Limb (tissue), 2 donors: ENCODE data around the gene CC2D2B.
"Not testable (repeated sequence)": the region's sequence is repeated elsewhere in the genome, so short reads cannot be mapped to it uniquely, and the experiment has no call there.

ENCODE experiments used
- DNase-seq, 2 donors: peaks; one replicate each; pipeline ENCODE4 v3.0.0-alpha.2; 2016; ENCODE audit errors: extremely low spot score in 2 of 2

Gene CC2D2B

DNA sequence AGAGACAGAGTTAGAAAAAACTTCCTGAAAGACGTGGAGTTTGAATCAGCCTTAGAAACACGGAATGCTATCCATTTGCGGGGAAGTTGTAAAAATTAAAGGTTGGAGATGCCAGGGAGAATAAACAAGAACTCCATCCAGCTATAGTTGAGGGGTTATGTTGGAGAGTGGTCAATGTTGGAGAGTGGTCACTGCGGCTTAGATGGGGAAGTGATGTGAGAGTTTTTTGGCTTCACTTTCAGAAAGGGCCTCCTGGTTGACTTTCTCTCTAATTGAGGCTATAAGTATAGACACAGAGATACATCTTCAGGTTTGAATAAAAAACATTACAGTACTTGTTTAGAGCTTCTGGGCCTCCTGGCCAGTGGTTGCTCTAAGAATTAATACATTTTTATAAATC is 675 bp downstream of the CC2D2B start:
- DNase-seq: no peak

DNA sequence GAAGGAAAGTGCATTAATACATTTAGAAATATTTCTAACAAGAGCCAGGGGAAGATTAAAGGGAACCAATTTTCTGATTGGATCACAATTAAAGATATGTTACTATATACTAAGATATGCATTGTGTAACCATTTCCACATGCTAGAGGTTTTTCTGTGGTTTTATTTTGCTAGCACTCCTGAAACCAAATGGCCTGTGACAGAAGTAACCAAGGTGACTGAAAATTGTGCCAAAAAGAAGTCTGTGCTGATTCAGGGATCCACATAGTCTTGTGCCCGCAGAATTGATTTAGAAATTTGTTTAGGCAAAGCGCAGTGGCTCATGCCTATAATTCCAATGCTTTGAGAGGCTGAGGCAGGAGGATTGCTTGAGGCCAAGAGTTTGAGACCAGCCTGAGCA is 1.8 kb downstream of the CC2D2B start:
- no peak for DNase-seq

DNA sequence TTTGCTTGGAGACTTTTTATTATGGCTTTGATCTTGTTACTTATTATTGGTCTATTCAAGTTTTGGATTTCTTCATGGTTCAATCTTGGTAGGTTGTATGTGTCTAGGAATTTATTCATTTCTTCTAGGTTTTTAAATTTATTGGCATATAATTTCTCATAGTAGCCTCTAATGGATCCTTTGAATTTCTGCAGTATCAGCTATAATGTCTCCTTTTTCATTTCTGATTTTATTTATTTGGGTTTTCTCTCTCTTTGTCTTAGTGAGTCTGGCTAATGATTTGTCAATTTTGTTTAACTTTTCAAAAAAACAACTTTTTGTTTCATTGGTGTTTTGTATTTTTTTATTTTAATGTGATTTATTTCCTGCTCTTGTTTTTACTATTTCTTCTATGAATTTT is 8.3 kb downstream of the CC2D2B start:
- DNase-seq: not testable (repeated sequence)

DNA sequence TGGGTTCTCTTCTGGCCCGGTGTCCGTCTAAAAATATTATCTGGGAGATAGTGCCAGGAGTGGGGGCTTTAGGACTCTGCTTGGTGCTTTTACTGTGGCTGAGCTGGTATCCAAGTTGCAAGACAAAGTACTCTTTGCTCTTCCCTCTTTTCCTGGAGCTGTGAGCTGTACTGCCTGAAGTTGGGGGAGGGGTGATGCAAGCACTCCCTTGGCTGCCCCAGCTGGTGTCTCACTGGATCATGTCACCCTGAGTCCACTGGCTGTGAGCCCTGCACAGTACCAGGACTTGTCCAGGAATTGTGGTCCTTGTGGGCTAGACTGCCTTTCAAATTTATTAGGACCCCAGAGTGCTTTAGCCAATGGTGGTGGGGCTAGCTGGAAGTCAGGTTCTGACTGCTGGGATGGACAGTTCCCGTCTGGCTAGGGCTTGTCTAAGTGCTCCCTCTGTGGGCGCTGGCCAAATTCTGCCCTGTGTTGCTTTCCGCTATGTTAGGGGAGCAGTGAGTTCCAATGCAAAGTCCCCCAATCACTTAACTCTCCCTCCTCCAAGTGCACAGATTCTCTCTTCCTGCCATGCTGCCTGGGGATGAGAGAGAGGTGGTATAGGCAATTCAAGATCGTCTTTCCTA is 13.1 kb downstream of the CC2D2B start:
- no peak for DNase-seq

DNA sequence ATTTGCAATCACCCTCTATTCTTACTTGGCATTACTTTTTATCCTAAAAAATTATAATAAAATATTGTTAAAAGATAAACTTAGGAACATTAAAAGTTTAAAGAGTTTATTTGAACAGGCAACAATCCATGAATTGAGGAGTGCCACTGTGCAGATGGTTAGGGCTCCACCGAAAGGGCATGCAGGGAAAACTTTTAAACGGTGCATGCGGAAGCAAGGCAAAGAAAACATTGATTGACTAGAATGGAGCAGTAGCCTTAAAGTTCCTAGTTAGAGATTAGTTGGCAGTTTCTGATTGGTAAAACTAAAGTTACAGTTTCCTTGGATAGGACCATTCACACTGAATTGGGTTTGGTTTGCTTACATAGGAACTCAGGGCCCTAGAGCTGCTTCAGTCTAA is 17.3 kb downstream of the CC2D2B start:
- DNase-seq: no peak

DNA sequence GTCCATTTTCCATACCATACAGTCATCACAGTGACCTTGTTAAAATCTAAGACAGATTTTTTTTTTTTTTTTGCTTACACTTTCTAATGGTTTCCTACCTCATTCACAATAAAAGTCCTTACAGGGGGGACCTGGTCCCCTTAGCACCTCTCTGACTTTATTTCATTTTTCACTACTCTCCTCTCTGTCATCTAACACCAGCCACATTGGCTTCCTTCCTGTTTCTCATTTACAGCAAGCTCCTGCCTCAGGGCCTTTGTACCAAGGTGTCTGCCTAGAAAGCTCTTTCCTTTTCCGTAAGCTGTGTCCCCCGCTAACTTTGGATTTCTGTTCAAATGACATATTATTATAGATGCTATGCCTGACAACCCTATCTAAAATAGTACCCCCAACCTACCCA is 27.7 kb downstream of the CC2D2B start:
- no peak for DNase-seq

DNA sequence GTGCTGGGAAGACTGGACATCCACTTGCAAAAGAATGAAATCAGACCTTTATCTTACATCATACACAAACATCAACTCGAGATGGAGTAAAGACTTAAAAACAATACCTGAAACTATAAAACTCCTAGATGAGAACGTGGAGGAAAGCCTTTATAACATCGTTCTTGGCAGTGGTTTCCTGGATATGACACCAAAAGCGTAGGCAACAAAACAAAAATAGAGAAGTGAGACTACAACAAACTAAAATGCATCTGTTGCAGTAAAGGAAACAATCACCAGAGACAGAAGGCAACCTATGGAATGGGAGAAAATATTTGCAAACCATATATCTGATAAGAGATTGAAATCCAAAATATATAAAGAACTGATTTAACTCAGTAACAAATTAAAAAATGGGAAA is 33.3 kb downstream of the CC2D2B start:
- no peak for DNase-seq

DNA sequence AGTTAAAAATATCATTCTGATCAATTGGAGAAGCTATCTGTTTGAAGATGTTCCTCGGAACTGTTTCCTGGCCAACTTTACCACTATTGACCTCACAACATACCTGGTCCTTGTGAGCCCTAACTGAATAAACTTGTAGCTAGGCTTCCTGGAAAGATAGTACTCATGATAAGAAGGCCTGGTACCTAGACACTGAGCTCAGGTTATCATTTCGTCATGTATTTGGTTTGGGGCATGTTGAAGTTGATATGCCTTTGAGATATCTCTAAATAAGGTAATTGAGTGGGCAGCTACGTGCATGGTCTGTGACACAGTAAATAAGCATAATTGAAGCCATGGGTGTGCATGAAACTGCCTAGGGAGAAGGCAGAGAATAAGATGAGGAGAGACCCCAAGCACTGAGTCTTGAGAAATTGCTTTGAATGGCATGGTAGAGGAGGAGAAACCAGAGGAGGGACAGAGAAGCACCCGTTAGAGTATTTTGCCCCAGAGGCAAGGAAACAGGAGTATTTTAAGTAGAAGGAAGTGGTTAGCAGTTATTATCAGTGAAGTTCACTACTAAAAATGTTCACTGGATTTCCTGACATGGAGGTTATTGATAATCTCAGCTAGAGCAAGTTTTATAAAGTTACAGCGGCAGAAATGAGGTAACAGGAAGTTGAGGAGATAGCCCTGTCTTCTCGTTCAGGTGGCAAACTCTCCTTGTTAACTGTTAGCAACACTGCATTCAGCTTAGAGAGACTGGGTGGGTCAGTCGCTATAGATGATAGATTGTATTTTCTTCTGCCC is 55.6 kb downstream of the CC2D2B start:
- DNase-seq: no peak

DNA sequence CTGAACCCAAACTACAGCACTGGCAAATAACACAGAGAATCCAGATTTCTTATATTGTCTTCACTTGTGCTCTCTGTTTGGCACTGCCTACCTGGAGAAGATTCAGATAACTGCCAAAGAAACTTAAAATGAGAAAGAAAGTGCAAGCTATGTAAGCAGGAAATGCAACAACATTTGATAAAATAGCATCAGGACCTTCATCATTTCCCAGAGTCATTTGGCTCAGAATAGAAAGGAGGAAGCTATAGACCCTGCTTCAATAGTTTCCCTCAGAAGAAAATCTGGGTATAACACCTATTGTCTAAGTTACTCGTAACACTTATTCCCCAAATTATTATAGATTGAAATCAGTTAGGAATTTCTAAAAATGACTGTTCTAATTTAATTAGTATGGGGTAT is 56.2 kb downstream of the CC2D2B start:
- DNase-seq: no peak

DNA sequence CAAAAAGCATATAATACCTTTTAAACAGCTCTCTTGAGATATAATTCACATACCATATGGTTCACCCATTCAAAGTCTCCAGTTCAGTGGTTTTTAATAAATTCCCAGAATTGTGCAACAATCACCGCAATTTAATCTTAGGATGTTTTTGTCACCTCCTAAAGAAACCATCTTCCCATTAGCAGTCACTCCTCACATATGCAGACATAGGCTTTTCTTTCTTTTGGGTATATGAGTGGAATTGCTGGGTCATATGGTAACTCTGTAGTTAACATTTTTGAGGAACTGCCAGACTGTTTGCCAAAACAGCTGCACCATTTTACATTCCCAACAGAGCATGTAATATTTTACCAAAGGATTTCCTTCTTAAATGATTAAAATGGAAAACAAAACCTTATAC is 57.0 kb downstream of the CC2D2B start:
- DNase-seq: no peak

DNA sequence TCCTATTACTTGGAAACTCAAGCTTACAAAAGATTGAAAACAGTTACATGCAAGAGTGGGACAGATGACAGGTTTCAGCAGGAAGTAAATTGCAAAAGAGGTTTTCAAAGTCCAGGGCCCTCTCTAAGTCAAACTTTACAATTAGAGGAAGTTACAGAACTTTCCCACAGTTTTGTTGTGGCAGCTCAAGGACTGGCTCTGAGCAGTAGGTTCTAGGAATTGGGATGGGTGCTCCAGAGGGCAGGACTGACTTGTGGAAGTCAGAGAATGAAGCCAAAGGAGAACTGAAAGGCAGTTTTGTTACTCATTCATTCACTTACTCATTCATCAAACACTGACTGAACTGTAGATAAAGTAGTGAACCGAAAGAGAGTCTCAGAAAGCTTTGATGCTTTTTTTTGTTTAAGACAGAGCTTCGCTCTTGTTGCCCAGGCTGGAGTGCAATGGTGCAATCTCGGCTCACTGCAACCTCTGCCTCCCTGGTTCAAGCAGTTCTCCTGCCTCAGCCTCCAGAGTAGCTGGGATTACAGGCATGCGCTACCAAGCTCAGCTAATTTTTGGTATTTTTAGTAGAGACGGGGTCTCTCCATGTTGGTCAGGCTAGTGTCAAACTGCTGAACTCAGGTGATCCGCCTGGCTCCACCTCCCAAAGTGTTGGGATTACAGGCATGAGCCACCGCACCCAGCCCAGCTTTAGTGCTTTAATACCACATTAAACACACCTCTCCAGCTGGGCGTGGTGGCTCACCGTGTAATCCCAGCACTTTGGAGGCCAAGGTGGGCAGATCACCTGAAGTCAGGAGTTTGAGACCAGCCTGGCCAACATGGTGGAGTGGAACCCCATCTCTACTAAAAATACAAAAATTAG is 68.8 kb downstream of the CC2D2B start:
- DNase-seq: no peak

DNA sequence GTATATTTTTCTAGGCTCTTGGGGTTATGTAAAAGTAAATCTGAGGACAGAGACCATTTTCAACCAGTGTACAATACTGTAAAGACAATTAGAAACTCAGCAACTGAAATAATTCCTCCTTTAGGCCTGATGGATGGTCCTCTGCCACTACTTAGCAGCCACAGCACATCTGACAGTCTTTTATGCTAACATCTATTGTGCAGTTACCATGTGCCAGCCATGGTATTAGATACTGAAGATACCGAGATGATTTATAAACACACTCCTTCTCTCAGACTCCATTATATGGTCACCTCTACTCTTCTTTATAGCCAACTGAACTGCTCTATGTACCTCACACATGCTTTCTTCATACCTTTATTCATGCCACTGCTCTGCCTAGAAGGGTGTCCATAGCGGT is 74.4 kb downstream of the CC2D2B start:
- DNase-seq: no peak

DNA sequence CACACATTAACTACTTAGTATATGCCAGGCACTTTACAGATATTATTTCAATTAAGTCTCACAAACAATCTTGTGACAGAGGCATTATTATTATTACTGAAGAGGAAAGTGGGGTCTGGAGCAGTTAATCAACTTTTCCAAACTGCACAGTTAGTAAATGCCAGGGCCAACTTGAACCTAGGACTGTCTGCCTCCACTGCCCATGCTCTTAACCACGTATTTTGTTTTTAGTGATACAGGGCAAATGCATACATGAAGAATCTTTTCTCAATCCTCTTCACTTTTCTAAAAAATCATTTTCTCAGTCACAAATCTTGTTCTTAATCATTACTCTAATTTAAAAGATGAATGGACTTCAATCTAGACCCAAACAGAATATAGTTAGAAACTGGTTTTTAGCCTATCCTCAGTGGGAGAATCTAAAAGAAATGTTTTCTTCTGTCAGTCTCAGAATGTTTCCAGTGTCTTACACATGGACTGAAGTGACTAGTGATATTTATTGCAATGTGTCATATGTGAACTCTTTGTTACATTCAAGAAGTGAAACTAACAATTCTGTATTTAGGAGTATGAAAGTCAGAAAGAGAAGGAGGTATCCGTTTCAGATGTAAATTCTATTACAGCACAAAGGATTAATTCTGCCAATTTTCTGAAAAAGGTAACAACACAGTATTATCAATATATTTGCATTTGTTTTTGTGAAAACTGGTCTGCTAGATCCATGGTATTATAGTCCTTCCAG is 80.1 kb downstream of the CC2D2B start:
- no peak for DNase-seq

DNA sequence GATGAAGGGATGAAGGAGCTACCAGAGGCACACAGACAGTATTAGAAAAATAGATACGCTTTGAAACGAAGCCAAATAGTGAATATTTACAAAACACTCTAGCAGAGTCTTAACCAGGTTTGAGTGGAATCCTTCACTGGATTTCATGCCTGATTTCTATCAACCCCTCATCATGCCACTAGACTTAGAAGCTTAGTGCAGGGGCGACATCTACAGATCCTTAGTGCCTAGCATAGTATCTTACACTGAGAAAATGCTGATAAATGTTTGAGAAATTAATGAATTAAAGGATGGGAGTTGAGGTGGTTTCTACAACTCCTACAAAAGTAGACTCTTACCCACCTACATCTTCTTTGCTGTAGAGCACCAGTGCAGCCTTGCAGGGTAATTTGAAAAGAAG is 80.9 kb downstream of the CC2D2B start:
- no peak for DNase-seq

DNA sequence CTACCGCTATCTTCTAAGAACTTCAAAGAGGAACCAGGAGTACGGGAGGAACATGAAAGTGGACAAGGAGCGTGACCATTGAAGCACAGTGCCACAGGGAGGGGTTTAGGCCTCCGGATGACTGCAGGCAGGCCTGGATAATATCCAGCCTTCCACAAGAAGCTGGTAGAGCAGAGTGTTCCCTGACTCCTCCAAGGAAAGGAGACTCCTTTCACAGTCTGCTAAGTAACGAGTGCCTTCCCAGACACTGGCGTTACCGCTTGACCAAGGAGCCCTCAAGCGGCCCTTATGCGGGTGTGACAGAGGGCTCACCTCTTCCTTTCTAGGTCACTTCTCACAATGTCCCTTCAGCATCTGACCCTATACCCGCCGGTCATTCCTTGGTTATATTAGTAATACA is 86.6 kb downstream of the CC2D2B start:
- DNase-seq: not testable (repeated sequence)

DNA sequence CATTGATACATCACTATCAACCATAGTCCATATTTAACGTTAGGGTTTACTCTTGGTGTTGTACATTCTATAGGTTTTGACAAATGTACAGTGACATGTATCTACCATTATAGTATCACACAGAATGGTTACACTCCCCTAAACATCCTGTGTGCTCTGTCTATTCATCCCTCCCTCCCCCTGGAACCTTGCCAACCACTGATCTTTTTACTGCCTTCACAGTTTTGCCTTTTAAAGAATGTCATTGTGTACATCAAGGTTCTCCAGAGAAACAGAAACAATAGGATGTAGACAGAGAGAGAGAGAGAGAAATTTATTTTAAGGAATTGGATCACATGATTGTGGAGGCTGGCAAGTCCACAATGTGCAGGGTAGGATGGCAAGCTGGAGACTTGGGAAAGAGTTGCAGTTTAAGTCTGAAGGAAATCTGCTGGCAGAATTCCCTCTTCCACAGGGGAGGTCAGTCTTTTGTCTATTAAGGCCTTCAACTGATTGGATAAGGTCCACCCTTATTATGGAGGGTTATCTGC is 90.5 kb downstream of the CC2D2B start:
- DNase-seq: no peak

DNA sequence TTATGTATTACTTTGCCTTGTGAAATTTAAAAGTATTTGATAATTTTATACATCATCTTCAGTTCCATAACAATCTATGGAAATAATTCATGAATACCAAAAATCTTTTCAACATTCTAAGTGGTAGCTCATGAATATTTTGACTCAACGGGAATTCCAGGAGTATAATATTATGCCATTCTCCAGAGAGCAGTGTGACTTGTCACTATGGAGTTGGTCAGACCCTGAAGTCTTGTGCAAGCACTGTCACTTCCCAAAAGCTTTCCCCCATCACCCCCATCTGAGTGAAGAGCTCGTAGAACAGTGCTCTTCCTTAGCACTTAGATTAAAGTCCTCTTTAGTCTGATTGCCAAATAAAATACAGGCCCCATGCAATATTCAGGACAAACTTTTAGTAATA is 106.2 kb downstream of the CC2D2B start:
- no peak for DNase-seq

DNA sequence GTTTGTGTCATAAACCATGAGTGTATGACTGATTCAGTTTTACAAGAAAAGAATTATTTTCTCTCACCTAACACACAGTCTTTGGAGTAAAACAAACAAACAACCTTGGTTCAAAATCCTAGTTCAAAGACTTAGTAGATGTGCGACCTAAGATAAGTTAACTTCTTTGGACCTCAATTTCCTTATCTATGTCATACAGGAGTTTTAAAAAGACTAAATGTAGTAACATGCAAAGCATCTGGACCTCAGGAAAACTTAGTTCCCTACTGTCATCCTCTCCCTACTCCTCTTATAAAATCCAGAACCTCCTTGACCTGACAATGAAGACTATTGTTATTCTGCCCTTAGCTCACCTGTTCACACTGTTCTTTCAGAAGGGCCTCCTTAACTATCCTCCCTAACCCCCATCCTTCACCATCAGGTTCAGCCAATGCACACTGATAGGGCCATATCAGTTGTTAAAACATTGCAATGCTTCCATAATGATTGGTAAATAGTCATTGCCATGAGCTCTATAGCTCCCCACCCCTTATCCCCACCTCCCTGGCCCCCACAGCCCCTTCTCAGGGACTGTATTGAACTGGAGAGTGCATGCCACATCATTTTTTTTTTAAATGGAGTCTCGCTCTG is 106.8 kb downstream of the CC2D2B start:
- no peak for DNase-seq

DNA sequence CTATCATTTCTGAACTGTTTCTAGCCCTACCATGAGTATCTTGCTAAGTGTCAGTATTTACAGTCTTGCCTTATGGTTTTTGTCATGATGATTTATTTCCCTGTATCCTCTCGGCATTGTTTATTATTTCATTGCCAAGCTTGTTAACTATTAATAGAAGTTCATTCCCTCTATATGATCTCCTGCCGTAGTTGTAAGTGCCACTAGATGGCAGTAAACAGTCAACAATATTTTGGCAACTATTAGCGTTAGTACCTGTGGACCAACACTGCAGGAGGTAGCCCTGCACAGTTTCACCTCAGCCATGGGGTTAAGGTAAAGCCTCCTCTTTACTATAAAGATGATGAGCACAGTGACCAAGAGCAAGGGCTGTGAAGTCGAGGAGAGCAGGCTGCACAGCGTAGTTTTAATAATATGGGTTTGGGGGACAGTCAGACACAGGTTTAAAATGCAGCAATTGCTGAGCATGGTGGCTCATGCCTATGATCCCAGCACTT is 109.5 kb downstream of the CC2D2B start:
- peak; percentile 29 to 59 for DNase-seq

DNA sequence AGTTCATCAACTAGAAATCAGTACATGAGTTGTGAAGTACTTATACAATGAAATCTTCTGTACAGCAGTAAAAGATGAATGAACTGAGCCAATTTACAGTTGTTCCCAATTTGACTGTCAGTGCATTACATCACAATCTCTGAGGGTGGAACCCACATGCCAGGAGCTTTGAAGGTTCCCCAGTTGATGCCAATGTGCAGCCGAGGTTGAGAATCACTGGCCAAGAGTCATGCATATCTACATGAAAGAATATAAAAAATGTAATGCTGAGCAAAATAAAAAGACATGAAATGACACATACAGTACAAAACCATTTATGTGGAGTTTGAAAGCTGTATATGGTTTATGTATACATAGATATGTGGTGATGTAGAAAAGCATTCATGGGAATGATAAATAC is 113.6 kb downstream of the CC2D2B start:
- no peak for DNase-seq

DNA sequence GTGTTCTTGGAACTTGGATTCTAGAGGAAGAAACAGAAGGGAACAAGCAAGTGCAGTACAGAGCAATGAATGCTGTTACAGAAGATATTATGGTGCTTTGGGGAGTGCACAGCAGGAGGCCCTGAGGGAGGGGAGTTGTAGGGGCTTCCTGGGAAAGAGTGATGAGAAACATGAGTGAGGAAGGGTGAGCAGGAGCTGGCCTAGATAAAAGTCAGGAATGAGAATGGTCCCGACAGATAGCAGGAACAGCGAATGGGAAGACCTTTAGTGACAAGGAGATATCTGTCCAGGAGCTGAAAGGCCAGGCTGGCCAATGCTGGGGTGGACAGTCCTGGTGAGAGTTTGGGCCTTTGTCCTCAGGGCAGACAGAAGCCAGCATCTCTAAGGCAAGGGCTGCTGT is 115.0 kb downstream of the CC2D2B start:
- no peak for DNase-seq
